ENCODE measurements around the gene NEDD9.

DNA sequence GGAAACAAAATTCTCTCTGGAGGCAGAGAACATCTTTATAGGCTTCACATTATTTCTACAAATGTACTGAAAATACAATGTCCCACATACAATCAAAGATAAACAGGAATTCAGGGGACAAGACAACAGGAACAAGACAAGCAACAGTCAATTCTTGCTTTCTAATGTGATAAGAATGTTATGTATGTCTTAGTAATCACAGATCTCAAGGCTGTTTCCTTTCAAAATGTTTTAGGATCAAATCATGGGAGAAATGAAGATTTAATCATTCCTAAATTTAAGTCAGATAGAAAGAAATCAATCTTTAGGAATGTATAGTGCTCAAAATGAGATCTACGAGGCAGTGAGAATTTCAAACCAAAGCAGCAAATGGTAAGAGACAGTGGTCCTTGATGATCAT is 32.1 kb downstream of the NEDD9 start:
- TF ChIP-seq, protein P1, sequence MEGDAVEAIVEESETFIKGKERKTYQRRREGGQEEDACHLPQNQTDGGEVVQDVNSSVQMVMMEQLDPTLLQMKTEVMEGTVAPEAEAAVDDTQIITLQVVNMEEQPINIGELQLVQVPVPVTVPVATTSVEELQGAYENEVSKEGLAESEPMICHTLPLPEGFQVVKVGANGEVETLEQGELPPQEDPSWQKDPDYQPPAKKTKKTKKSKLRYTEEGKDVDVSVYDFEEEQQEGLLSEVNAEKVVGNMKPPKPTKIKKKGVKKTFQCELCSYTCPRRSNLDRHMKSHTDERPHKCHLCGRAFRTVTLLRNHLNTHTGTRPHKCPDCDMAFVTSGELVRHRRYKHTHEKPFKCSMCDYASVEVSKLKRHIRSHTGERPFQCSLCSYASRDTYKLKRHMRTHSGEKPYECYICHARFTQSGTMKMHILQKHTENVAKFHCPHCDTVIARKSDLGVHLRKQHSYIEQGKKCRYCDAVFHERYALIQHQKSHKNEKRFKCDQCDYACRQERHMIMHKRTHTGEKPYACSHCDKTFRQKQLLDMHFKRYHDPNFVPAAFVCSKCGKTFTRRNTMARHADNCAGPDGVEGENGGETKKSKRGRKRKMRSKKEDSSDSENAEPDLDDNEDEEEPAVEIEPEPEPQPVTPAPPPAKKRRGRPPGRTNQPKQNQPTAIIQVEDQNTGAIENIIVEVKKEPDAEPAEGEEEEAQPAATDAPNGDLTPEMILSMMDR (conservative IDR thresholded peaks at IDR 0.05): no peak
- no peak for TF ChIP-seq ZFX (IDR thresholded peaks at IDR 0.05)
